ENCODE measurements around the gene CRNKL1.
A peak's percentile ranks its signal among the peaks of the same experiment; 100 is the strongest.

The CRNKL1 gene

GRCh38 chr20:20052074-20052970 lies at the start of gene CRNKL1, which contains the start of gene CFAP61:
Gene CRNKL1, minus strand, starts transcription at chr20:20052466. Its CDS starts 124 bp downstream, at chr20:20052342.
Gene CFAP61, plus strand, starts transcription at chr20:20052532. Its CDS starts 4,122 bp downstream, at chr20:20056654.
- peak; percentile 90 for DNase-seq

- DNase-seq: no peak
Observed at GRCh38 chr20:20100881-20101280, 48.6 kb upstream of the CRNKL1 start.

GRCh38 chr20:20096421-20096820 lies 44.2 kb upstream of the CRNKL1 start:
- DNase-seq: peak; percentile 73

- peak; percentile 88 for DNase-seq
Observed at GRCh38 chr20:20095114-20095872, 43.0 kb upstream of the CRNKL1 start.

DNA sequence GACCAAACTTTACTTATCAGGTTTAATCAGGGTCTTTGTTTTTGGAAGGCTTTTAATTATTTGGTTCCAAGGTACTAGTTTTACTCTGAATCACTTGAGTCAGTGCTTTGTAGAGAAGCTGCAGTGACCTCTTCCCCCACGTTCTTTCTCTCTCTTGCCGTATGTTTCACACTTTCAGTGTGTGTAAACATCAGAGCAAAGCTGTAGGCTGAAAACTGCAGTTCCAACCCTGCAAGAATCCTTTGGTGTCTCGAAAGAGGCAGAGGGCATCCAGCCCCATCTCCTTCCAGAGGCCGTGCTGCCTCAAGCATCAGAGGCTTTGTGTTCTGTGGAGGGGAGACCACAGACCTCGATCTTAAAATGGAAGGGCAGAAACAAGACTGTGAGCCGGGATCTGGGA lies 42.1 kb upstream of the CRNKL1 start:
- DNase-seq: no peak

DNA sequence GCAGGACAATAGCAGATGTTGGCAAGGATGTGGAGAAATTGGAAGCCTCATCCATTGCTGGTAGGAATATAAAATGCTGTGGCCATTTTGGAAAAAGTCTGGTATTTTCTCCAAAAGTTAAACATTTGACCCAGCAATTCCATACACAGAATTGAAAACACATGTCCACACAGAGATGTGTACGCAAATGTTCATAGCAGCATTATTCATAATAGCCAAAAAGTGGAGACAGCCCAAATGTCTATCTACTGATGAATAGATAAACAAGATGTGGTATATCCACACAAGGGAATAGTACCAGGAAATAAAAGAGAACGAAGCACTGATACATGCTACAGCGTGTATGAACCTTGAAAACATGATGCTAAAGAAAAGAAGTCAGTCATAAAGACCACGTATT lies 40.6 kb upstream of the CRNKL1 start:
- DNase-seq: no peak

DNA sequence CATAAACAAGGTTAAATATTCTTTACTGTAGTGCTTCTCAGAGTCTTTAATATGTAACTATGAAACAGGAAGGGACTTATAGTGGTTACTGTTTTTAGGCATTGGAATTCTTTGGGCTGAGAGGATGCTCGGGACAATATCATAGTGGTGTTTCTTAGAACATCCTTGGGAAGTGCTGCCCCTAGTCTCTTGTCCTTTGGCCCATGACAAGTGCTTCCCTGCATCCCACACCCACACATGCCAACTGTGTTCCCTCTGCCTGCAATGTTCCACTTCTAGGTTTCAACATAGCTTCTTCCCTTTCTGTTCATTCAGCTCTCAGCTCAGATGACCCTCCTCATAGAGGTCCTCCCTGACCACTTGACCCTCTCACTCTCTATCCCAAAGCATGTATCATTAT lies 37.7 kb upstream of the CRNKL1 start:
- DNase-seq: no peak

DNA sequence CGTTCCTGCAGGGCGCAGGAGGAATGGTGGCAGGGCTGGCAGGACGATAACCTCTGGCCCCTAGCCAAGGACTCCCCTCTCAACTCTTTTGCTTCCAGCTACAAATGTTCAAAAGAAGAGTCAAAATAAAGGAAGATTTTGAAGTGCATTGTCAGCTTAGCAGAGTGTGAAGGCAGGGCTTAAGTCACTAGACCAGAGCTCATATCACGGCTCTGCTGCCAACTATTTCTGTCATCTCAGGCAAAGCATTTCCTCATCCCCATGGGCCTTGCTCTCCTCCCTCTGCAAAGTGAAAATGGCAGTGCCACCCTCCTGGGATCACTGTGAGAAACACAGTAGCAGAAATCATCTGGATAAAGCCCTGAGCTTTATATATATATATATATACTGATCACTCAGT lies 36.8 kb upstream of the CRNKL1 start:
- DNase-seq: no peak

- no peak for DNase-seq
Observed at GRCh38 chr20:20085812-20086211, 33.5 kb upstream of the CRNKL1 start.

DNA sequence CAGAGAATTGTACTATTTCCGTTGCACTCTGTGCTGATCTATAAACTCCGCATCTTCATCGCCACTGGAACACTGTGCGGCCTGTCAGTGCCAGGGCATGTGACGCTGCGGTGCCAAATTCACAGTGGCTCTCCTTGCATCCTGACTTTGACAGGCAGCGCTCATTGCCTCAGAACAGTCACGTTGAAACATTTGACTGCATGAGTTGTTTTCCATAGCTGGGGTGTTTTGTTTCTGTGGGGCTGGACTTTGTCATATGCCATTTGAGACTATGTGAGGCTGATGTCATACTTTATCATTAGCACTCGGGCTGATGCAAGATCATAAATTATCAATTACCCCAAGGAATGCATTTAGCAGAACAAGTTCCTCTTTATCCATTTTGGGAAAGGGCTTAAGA lies 32.8 kb upstream of the CRNKL1 start:
- DNase-seq: no peak

- DNase-seq: peak; percentile 58
Observed at GRCh38 chr20:20084296-20084752, 32.1 kb upstream of the CRNKL1 start.

GRCh38 chr20:20083807-20084206 lies 31.5 kb upstream of the CRNKL1 start:
- DNase-seq: peak; percentile 90

- DNase-seq: peak; percentile 32
Observed at GRCh38 chr20:20079102-20079784, 27.0 kb upstream of the CRNKL1 start.

DNA sequence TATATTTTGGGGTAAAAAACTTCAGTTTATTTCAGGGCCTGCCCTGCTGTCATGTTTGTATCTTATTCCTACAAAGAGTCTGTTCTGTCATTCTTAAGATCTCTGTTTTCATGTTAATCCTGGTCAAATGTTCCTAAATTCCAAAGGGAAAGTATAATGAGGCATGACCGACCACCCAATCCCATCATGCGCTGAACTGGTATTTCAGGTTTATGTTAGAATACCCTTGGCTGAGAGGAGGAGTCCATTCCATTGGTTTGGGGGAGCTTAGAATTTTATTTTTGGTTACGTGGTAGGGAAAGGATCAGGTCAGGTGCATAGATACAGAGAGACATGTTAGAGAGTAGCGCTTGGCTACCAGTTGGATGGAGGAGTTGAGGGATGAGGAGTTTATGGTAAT lies 25.8 kb upstream of the CRNKL1 start:
- no peak for DNase-seq

DNA sequence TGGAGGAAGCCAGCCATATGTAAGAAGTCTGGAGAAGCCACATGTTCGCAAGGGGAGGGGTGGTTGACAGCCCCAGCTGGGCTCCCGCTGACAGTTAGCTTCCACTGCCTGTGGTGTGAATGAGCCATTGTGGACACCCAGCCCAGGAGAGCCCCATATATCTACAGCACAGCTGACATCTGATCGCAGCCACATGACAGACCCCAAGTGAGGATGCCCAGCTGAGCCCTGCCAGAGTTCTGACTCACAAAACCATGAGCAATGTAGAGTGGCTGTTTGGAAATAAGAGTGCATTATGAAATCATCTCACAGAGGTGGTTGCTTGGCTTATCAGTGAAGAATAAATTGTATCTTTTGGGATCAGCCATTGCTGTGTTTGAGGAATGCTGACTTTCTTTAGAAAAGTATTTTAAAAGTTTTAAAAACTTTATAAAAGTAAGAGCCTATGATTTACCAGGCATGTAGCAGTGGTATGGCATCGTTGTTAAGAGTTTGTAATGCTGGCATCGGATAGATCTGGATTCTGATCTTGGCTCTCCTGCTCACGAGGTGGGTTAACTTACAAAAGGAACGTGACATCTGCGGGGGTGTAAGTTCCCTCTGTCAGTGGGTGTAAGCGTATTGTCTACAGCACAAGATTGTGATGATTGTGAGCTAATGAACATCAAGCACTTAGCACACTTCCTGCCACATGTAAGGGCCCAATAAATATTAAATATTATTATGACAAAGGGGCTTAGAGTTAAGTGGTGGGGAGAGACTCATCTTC lies 24.2 kb upstream of the CRNKL1 start:
- no peak for DNase-seq

DNA sequence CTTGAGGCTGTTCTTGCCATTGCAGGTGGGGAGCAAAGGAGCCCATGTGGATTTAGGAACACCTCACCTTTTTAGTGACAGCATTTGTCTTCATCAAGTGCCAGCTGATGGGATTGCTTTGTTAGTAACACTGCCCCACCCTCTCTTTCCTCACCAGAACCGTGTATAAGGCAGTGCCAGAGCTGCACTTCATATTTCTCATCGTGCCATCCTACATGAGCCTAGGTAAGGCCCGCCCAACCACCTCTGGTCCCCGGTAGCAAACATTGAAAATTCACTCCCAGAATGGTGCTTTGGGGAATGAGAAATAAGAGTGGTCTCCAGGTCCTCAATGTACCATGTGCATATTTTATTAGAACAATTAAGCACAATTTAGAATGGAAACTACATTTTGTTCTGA lies 22.8 kb upstream of the CRNKL1 start:
- DNase-seq: no peak

GRCh38 chr20:20073801-20074371 lies 21.6 kb upstream of the CRNKL1 start:
- no peak for DNase-seq

DNA sequence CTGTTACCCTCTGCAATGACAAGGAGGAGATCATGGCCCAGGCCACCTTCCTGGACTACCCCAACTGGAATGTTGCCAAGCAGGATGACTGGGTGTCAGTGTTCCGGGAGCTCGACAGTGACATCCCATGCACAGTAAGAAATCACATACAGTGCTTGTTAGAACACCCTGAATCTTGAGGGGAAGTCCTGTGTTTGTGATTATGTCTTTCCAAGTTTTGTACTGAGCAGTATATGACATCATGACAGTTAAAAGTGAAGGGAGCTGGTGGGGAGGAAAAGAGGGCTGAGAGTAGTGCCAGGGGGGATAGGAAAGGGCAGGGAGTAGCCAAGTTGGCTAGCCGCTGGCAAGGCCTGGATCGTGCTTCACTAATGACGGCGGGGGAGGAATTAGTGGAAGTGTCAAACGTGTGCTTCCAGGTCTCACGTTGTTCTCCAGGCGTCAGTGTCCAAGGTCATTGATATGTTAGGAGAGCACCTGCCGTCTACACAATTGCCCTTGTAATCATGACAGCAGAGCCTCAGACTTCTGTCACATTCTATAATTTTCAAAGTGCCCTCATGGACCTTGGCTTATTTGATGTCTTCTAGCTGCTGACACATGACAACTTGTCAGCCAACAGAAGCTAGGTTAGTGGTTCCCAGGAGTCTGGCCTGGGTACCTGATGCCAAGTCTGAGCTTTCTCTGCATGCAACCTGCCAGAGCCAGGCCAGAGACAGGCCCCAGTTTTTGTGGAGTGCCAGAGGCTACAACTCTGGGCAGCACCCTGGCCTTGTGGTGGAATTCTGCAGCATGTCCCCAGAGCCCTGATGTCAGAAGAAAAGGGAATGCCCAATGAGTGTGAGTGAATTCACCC lies 18.8 kb upstream of the CRNKL1 start:
- DNase-seq: no peak

DNA sequence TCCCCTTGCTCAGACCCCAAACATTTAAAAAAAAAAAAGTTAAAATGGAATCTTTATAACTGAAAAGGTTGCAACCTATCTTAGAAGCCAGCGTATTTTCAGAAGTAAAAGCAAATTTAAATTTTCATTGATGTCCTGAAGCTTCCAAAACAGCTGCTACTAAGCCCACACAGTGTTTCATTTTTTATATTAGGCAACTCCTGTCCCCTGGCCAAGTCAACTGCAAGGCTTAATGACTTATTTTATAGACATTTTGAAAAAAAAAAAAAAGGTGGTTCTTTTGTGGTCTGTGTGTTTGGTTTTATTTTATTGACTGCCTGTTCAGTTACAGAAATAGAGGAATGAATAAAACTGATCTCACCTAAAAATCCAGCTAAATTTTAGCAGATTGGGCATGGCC lies 13.1 kb upstream of the CRNKL1 start:
- DNase-seq: no peak

DNA sequence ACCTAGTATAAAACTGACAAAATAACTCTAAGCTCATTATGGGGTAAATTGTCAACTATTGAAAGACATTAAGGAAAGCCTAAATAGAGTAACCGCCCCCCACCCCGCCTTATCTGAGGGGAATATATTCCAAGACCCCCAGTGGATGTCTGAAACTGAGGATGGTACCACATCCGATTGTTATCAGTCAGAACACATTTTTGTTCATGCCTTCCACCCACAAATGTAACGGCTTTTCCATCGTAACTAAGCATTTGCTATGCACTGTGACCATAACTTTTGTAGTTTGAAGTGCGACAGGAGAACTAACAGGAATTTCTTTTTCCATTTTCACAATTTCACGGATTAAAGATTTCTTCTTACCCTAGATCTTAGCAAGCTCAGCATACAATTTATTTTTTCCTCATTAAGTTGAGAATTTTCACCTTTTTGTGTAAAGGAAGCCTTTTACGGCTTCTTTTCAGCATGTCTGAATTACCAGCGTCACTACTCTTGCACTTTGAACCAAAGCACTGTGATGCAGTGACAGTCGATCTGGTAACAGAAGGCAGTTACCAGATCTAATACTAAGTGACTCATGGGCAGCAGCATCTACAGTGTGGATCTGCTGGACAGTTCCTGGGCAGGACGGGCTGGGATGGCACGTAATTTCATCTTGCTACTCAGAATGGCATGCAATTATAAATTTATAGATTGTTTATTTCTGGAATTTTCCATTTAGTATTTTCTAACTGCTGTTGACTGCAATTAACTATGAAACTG lies 11.9 kb upstream of the CRNKL1 start:
- DNase-seq: no peak
